ENCODE measurements around the gene PTBP1.

DNA sequence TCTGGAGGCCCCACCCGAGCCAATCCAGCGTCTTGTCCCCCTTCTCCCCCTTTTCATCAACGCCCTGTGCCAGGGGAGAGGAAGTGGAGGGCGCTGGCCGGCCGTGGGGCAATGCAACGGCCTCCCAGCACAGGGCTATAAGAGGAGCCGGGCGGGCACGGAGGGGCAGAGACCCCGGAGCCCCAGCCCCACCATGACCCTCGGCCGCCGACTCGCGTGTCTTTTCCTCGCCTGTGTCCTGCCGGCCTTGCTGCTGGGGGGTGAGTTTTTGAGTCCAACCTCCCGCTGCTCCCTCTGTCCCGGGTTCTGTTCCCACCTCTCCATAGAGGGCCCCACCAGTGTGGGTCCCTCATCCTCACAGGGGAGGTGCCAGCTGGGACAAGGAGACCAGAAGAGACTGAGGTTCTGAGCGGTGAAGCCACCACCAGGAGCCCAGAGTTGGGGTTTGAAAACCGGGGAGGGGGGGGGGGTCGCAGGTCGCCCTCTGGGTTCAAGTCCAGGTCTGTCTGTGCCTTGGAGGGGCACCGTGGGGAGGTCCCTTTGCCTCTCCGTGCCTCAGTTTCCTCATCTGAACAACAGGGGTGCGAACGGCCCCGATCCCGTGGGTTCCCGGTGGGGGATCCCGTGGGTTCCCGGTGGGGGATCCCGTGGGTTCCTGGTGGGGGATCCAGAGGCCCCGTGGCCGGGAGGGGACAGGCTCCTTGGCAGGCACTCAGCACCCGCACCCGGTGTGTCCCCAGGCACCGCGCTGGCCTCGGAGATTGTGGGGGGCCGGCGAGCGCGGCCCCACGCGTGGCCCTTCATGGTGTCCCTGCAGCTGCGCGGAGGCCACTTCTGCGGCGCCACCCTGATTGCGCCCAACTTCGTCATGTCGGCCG, 55.1 kb downstream of the PTBP1 start, which contains the start of gene ELANE:
- TF ChIP-seq CTCF (conservative IDR thresholded peaks at IDR 0.05 in 1 of 2, IDR thresholded peaks at IDR 0.05 in 1 of 2; ENCODE audit: low read depth in 1 of 2, low read length in 2 of 2) (no peak), EZH2 (IDR thresholded peaks at IDR 0.05; ENCODE audit: low read length, missing control alignments) (peak; percentile 48)

Data from fibroblast of lung (primary cell).